HFFc6 (cell line): ENCODE results near the gene ITPRID1. TPM values are rescaled to one million over a fixed set of nuclear protein-coding genes. Genes with fewer than 3 reads are reported as not detected.

ENCODE experiments used
- DNase-seq: peaks from one replicate; pipeline ENCODE4 v3.0.0-alpha.2; 2018
- H3K27ac Mint-ChIP-seq: 2 replicates; pipeline ENCODE4 v1.8.0; 2020; ENCODE audit warnings: mild to moderate bottlenecking, mixed read lengths
- H3K27me3 Mint-ChIP-seq: 2 replicates; pipeline ENCODE4 v1.8.0; 2021; ENCODE audit warnings: mild to moderate bottlenecking, moderate library complexity, mixed read lengths; ENCODE audit not compliant: insufficient read depth
- H3K36me3 Mint-ChIP-seq: 2 replicates; pipeline ENCODE4 v1.8.0; 2021; ENCODE audit warnings: low read depth, mixed read lengths
- H3K4me1 Mint-ChIP-seq: 2 replicates; pipeline ENCODE4 v1.8.0; 2020; ENCODE audit warnings: low read depth, mixed read lengths
- H3K4me3 Mint-ChIP-seq: 2 replicates; pipeline ENCODE4 v1.8.0; 2020; ENCODE audit warnings: mild to moderate bottlenecking, moderate library complexity, mixed read lengths
- H3K9me3 Mint-ChIP-seq: 2 replicates; pipeline ENCODE4 v1.8.0; 2020; ENCODE audit warnings: mild to moderate bottlenecking, mixed read lengths
- CTCF ChIP-seq: fragments of 200-600 bp; sonication (generic); IDR thresholded peaks from 2 replicates; pipeline ENCODE4 v1.5.0; 2021; ENCODE audit warnings: antibody characterized with exemption, mild to moderate bottlenecking
- total RNA-seq, 6 experiments: library from RNA; stranded (reverse); fragmentation: NEBNext Ultra II Directional; extraction: Animal tissue kit (Norgen Biotek cat#: 25700); gene quantifications; 2 replicates in 1 of 6; 3 replicates in 5 of 6; pipeline ENCODE4 v1.2.3, GENCODE V29; 2021

Gene ITPRID1
- total RNA-seq, 6 experiments from 2014 or later = not detected

- no peak overlapping the region for H3K27ac Mint-ChIP-seq
- no peak overlapping the region for H3K4me3 Mint-ChIP-seq
- H3K4me1 Mint-ChIP-seq = no peaks in the 10 kb centered on the region
- TF ChIP-seq CTCF = no peak
- H3K36me3 Mint-ChIP-seq = no peaks in the 10 kb centered on the region
- no peak for DNase-seq
- peaks cover under 1% of the 10 kb centered on the region for H3K27me3 Mint-ChIP-seq
- peaks cover 29% of the 10 kb centered on the region for H3K9me3 Mint-ChIP-seq
Measured at GRCh38 chr7:31647511-31647910, 133.6 kb downstream of the ITPRID1 start.

GRCh38 chr7:31648288-31648687, 134.4 kb downstream of the ITPRID1 start:
- no peak; the same call in 1 of the 2 replicates for TF ChIP-seq CTCF
- H3K27ac Mint-ChIP-seq = no peak overlapping the region
- DNase-seq = no peak
- no peak overlapping the region for H3K4me3 Mint-ChIP-seq
- H3K27me3 Mint-ChIP-seq = no peaks in the 10 kb centered on the region; the same call in 1 of the 2 replicates
- no peaks in the 10 kb centered on the region for H3K4me1 Mint-ChIP-seq
- H3K9me3 Mint-ChIP-seq = peaks cover 23% of the 10 kb centered on the region
- H3K36me3 Mint-ChIP-seq = no peaks in the 10 kb centered on the region

- H3K36me3 Mint-ChIP-seq = peaks cover 2% of the 10 kb centered on the region; the same call in 1 of the 2 replicates
- H3K9me3 Mint-ChIP-seq = peaks cover 20% of the 10 kb centered on the region
- H3K27me3 Mint-ChIP-seq = no peaks in the 10 kb centered on the region; the same call in 1 of the 2 replicates
- H3K4me1 Mint-ChIP-seq = no peaks in the 10 kb centered on the region
- DNase-seq = no peak
- H3K4me3 Mint-ChIP-seq = no peak overlapping the region
- no peak overlapping the region for H3K27ac Mint-ChIP-seq
- no peak for TF ChIP-seq CTCF
Measured at GRCh38 chr7:31648880-31649279, 135.0 kb downstream of the ITPRID1 start.

GRCh38 chr7:31651234-31652062, 137.6 kb downstream of the ITPRID1 start:
- peaks cover 1% of the 10 kb centered on the region for H3K27me3 Mint-ChIP-seq
- peaks cover 5% of the 10 kb centered on the region; the same call in 1 of the 2 replicates for H3K36me3 Mint-ChIP-seq
- H3K4me3 Mint-ChIP-seq = no peak overlapping the region
- no peaks in the 10 kb centered on the region for H3K4me1 Mint-ChIP-seq
- no peak overlapping the region for H3K27ac Mint-ChIP-seq
- TF ChIP-seq CTCF = no peak
- DNase-seq = no peak
- peaks cover 35% of the 10 kb centered on the region for H3K9me3 Mint-ChIP-seq

GRCh38 chr7:31652063-31652326, 138.1 kb downstream of the ITPRID1 start:
- TF ChIP-seq CTCF = no peak
- Mint-ChIP-seq H3K27ac (no peak overlapping the region), H3K27me3 (peaks cover 1% of the 10 kb centered on the region), H3K4me1 (no peaks in the 10 kb centered on the region), H3K4me3 (no peak overlapping the region), H3K9me3 (peaks cover 35% of the 10 kb centered on the region), H3K36me3 (peaks cover 5% of the 10 kb centered on the region; the same call in 1 of the 2 replicates)
- DNase-seq = no peak
